COLO668 (cell line): Measurements from ENCODE around the gene CEACAM3.
A peak's percentile ranks its signal among the peaks of the same experiment; 100 is the strongest.

Experiments
- DNase-seq: peaks from one replicate; lab custom pipeline; 2025; ENCODE audit not compliant: unreplicated experiment; lab: John Stamatoyannopoulos, UW

CEACAM3 gene

GRCh38 chr19:41843371-41843770, 47.0 kb downstream of the CEACAM3 start:
- DNase-seq, result no peak

- DNase-seq, result no peak
These were observed 48.2 kb downstream of the CEACAM3 start, which contains the start of gene LYPD4 for GRCh38 chr19:41844601-41845000. Gene LYPD4 (minus strand): TSS chr19:41844683. CDS start chr19:41839285, 5,398 bp downstream.

DNA sequence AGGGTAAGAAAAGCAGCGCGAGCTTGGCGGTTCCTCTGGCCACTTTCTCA, 48.4 kb downstream of the CEACAM3 start, which contains the start of gene DMRTC2:
Gene DMRTC2, plus strand, starts transcription at position 42 of the 50 bp plus-strand sequence. CDS start 2,387 bp downstream, outside the sequence.
- DNase-seq, result no peak

DNA sequence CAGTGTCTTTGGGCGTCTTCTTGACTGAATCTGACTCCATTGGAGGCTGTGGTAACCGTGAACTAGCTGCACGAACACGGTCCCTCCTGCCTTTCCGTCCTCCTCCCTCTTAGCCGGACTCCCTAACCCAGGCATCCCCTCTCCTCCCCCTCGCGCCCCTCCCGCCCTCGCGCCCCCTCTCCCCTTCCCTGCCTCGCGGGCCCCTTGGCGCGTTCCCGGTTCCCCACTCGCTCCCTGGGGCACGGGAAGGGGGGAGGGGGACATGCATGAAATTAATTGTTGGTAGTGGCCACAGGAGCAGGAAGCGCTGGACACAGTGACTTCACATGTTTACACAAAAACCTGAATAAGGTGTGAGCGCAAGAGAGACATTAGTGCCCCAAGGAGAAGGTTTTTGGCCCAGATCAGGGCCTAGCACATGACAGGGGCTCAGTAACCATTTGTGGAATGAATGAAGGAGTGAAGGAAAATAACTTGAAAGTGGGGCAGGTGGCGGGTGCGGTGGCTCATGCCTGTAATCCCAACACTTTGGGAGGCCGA, 48.7 kb downstream of the CEACAM3 start:
- no peak for DNase-seq

DNA sequence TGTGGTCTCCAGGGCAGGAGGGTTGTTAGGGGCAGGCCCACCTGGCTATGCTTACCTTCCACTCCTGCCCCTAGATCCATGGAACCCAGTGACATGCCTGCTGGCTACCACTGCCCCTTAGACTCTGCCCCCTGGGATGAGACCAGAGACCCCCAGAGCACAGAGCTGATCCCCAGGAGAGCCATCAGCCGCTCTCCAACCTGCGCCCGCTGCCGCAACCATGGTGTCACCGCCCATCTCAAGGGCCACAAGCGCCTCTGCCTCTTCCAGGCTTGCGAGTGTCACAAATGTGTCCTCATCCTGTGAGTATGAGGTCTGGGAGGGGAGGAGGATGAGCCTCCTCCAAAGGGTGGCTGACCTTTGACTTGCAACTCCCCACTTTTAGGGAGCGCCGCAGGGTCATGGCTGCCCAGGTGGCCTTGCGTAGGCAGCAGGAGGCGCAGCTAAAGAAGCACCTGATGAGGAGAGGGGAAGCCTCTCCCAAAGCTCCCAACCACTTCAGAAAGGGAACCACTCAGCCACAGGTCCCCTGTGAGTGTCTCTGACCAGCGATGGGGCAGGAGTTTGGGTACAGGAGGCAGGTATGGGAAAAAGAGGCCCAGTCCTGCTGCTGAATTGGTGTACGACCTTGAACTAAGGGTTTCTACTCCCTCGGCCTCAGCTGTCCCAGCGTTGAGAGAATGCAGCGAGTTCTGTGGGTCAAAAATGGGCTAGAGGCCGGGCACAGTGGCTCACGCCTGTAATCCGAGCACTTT, 51.1 kb downstream of the CEACAM3 start:
- no peak for DNase-seq

DNA sequence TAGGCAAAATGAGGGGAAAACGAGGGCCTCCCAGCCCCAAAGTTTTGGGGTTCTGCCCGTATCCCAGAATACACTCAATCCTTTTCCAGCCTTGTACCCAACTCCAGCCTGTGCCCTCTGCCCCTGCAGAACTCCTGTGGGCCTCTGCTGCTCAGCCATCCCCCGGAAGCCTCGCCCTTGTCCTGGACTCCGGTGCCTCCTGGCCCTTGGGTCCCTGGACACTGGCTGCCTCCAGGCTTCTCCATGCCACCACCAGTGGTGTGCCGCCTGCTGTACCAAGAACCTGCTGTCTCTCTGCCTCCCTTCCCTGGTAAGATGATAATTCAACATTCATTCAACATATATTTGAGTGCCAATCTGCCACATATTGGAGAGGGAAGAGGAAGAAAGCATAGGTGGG, 52.3 kb downstream of the CEACAM3 start:
- no peak for DNase-seq

DNA sequence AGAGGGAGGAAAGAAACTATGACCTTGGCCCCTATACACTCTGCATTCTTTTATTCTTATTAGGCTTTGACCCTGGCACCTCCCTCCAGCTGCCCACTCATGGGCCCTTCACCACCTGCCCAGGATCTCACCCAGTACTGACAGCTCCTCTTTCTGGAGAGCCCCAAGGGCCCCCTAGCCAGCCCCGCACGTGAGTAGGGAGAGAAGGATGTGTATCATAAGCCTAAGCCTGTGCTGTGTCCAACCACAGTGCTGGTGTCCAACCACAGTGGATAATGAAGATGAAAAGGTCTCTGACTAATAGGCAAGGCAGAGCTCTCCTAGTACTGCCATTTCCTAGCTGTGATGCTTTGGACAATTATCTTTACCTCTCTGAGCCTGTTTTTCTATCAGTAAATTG, 52.7 kb downstream of the CEACAM3 start:
- DNase-seq, result no peak

- no peak for DNase-seq
These were observed 54.0 kb downstream of the CEACAM3 start for GRCh38 chr19:41850381-41850780.

DNA sequence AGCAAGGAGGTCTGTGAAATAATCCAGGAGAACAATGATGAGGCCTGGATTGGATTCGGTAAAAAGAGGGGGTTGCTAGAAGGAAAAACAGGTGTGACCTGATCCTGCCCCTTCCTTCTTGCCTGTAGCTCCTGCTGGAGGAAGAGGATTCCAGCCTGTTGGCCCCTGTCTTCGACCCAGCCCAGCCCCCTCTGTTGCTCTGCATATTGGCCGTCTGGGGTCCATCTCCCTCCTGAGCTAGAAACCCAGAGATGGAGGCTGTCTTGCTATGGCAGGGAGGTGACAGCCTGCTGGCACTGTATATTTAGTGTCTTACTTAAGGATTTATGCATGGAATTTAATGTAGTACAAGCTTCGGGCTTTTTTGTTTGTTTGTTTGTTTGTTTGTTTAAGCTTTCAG, 55.1 kb downstream of the CEACAM3 start:
- DNase-seq, result no peak

DNA sequence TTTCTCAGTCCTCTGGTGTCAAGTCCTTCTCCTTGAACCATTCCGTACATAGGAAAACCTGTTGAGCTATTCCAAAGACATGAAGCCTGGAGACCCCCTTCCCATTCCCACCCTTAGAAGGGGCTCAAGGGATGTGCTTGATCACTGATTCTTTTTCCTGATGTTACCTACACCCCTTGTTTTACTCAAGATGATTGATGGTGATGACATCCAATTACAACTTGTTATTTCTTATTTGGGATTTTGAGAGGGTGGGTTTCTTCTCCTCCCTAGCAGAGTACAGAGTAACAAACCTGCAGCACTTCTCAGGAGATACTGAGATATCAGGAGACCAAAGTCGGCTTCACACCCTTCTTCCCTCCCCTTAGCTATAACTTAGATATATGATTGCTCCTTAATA, 57.0 kb downstream of the CEACAM3 start:
- DNase-seq, result no peak

- DNase-seq, result no peak
These were observed 57.4 kb downstream of the CEACAM3 start for GRCh38 chr19:41853768-41854167.

- DNase-seq, result no peak
These were observed 62.8 kb downstream of the CEACAM3 start for GRCh38 chr19:41859213-41859617.

DNA sequence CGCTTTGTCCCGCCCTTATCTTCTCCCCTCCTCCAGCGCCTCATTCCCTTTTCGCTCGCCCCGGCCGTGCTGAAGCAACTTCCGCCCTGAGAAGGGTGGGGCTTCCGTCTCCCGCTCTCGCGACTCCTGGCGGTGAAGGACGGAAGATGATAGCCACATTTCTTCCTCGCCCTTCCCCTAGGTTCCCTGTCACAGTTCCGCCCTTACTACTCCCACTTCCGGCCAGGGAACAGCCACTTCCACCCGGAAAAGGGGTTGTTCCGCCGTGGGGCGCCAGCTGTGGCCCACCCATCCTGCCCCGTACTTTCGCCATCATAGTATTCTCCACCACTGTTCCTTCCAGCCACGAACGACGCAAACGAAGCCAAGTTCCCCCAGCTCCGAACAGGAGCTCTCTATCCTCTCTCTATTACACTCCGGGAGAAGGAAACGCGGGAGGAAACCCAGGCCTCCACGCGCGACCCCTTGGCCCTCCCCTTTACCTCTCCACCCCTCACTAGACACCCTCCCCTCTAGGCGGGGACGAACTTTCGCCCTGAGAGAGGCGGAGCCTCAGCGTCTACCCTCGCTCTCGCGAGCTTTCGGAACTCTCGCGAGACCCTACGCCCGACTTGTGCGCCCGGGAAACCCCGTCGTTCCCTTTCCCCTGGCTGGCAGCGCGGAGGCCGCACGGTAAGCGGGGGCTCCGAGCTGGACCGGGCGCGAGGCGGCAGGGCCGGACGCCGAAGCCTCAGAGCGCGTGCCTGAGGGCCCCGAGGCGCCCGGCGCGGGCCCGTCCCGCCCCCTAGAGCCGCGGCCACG, 63.4 kb downstream of the CEACAM3 start, which contains the start of gene RPS19:
Gene RPS19, plus strand, starts transcription at position 638 of the 801 bp plus-strand sequence. CDS start 520 bp downstream, outside the sequence.
- DNase-seq, result peak; percentile 97

DNA sequence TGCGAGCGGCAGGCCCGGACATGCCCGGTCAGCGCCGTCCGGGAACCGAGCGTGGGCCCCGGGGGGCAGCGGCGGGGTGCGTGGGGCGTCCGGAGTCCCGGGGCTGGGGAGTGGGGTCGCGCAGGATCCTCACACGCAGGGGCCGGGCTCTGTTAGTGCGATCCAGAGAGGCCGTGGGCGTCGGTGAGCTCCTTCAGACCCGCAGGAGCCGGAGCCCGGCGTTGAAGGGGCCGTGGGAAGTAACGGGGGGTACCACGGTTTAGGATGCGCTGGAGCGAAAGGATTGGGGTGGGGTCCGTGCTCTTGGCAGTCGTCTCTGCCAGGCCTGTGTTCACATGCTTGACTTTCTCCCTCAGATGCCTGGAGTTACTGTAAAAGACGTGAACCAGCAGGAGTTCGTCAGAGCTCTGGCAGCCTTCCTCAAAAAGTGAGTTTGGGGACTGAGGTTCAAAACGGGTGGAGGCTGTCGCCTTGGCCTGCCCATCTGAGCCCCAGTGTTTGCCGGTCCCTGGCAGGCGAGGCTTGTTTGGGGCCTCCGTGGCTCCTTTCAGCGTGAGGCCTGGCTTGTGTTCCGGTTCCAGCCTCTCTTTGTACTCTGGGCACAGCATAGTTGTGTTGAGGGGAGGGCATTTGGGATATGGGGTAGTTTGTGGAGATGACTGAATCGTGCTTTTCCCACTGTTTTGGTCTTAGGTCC, 64.2 kb downstream of the CEACAM3 start:
- peak; percentile 12 for DNase-seq
